Spleen (tissue), 11 donors: Measurements from ENCODE around the gene BRSK2. TPM values are rescaled to one million over a fixed set of nuclear protein-coding genes. Genes with fewer than 3 reads are reported as not detected.

Experiments
- DNase-seq: peaks from one replicate; pipeline ENCODE4 v3.0.0-alpha.2; 2020
- H3K27ac ChIP-seq, 8 donors: fragments of 200-600 bp; sonication (generic) in 7 of 8; 1 replicate in 4 of 8; 2 replicates in 4 of 8; pipeline versions ENCODE4 v1.5.0 to v1.8.0; 2016 to 2021; ENCODE audit warnings: inconsistent platforms in 4 of 8, mild to moderate bottlenecking in 4 of 8, moderate library complexity in 1 of 8
- H3K27me3 ChIP-seq, 7 donors: fragments of 200-600 bp; sonication (generic) in 6 of 7; replicated peaks in 1 of 7; 1 replicate in 4 of 7; 2 replicates in 3 of 7; pipeline versions ENCODE4 v1.5.0 to v1.8.0; 2016 to 2021; ENCODE audit warnings: inconsistent platforms in 3 of 7, mild to moderate bottlenecking in 1 of 7
- H3K36me3 ChIP-seq, 6 donors: fragments of 200-600 bp; sonication (generic) in 5 of 6; 1 replicate in 4 of 6; 2 replicates in 2 of 6; pipeline versions ENCODE4 v1.5.0 to v1.8.0; 2016 to 2021; ENCODE audit warnings: inconsistent platforms in 2 of 6
- H3K4me1 ChIP-seq, 6 donors: fragments of 200-600 bp; sonication (generic) in 5 of 6; 1 replicate in 3 of 6; 2 replicates in 3 of 6; pipeline versions ENCODE4 v1.5.0 to v1.8.0; 2016 to 2021; ENCODE audit warnings: inconsistent platforms in 3 of 6
- H3K4me3 ChIP-seq, 8 donors: fragments of 200-600 bp; sonication (generic) in 7 of 8; 1 replicate in 4 of 8; 2 replicates in 4 of 8; pipeline versions ENCODE4 v1.5.0 to v1.8.0; 2016 to 2021; ENCODE audit warnings: inconsistent platforms in 4 of 8, mild to moderate bottlenecking in 4 of 8, moderate library complexity in 2 of 8
- H3K9me3 ChIP-seq, 8 donors: fragments of 200-600 bp; sonication (generic) in 7 of 8; 1 replicate in 4 of 8; 2 replicates in 4 of 8; pipeline versions ENCODE4 v1.5.0 to v1.8.0; 2016 to 2021; ENCODE audit warnings: inconsistent platforms in 4 of 8
- POLR2A ChIP-seq, 3 donors: fragments of 450-650 bp; IDR thresholded peaks; one replicate each; pipeline ENCODE4 v1.5.1; 2017; ENCODE audit warnings: antibody characterized with exemption in 3 of 3, mild to moderate bottlenecking in 1 of 3
- POLR2AphosphoS5 ChIP-seq, 3 donors: sonication (generic); formaldehyde crosslinking; IDR thresholded peaks; one replicate each; pipeline ENCODE4 v1.5.1; 2017; ENCODE audit warnings: antibody characterized with exemption in 3 of 3
- WGBS, 5 donors: extraction: QIAGEN DNeasy Blood & Tissue Kit in 3 of 5; methylation state at CpG; one replicate each; pipeline versions ENCODE4 v1.1.5 to v1.1.7; 2013 to 2018; 5-methylcytosine and 5-hydroxymethylcytosine counted together
- intact Hi-C: fragments of 100-400 bp; cut with DNase I; formaldehyde crosslinking; loops from one replicate; pipeline ENCODE4 v1.15.0; 2023; ENCODE audit warnings: low total_unique reads
- polyA plus RNA-seq, 3 donors: library from polyadenylated mRNA; stranded (reverse); fragments of 200-250 nt; gene quantifications; one replicate each; pipeline ENCODE4 v1.2.1, GENCODE V29; 2013
- total RNA-seq, 7 donors: library from RNA; depleted of rRNA in 3 of 7; stranded (reverse); fragments of >200 nt in 3 of 7; fragmentation: NEBNext Ultra II Directional in 4 of 7; extraction: Animal tissue kit (Norgen Biotek cat#: 25700) in 4 of 7; gene quantifications; one replicate each; pipeline versions ENCODE4 v1.1.0 to v1.2.1, GENCODE V29; 2016 to 2021
- TF ChIP-seq, protein P1 (sequence below), 11 experiments: fragments of 200-600 bp in 7 of 11; fragments of 450-650 bp in 4 of 11; sonication (generic) in 4 of 11; IDR thresholded peaks in 8 of 11; conservative IDR thresholded peaks in 3 of 11; 1 replicate in 7 of 11; 2 replicates in 4 of 11; pipeline versions ENCODE4 v1.4.0 to v1.8.0; 2016 to 2021; ENCODE audit warnings: antibody characterized with exemption in 11 of 11, inconsistent platforms in 4 of 11, mild to moderate bottlenecking in 1 of 11
- donor health status: healthy with polysubstance abuse.
- donor health status: DM: no; HTN: no; CAD: no; lungs with moderate emphysema.
- donor health status: DM: no; HTN: no; CAD: no.
- donor health status: Bipolar disorder and iron deficiency.
- donor health status: healthy.
- donor health status: DM: no; HTN: no; CAD: no.
- donor health status: DM: yes; HTN: yes; CAD: no.

The BRSK2 gene
- total and polyA plus RNA-seq, 10 donors: 0.17 to 1.5 (median 0.42) TPM

DNA sequence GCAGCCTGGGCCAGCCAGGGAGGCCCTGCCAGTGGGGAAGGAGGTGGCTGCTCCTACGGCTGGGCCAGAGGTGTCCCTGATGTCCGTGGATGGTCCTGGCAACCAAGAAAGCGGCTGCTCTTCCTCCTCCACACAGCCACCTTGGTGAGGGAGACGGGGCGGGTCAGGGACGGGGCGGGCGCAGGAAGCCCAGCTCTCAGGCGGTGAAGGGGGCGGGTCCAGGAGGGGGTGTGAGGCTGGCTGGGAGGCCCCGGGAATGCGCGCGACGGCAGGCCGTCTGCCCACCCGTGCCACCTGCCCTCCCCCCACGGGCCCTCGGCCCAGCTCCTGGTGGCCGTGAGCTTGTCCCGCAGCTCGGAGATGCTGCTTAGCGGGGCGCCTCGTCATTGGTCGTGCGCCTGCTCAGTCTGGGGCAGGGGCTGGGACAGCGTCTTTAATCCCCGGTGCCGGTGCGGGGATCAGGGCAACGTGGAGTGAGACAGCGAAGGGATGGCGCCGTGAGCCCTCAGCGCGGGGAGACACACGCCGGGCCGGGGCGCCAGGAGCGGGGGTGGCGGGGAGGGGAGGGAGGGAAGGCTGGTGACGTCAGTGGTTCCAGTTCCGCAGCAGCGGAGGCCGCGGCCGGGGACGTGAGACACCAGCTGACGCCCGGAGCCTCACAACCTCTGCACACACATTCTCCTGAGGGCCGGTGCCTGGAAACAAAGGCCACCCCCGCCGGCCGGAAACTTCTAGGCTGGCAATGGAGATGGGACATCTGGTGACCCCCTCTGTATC, 6.7 kb upstream of the BRSK2 start:
- H3K4me1 ChIP-seq: peaks cover 0 to 29% (median 14%) of the 10 kb centered on the region in 6 donors
- TF ChIP-seq POLR2A (IDR thresholded peaks at IDR 0.05) (no peak), POLR2AphosphoS5 (IDR thresholded peaks at IDR 0.05) (peak; percentile 61 to 70 (median 67))
- TF ChIP-seq, protein P1, sequence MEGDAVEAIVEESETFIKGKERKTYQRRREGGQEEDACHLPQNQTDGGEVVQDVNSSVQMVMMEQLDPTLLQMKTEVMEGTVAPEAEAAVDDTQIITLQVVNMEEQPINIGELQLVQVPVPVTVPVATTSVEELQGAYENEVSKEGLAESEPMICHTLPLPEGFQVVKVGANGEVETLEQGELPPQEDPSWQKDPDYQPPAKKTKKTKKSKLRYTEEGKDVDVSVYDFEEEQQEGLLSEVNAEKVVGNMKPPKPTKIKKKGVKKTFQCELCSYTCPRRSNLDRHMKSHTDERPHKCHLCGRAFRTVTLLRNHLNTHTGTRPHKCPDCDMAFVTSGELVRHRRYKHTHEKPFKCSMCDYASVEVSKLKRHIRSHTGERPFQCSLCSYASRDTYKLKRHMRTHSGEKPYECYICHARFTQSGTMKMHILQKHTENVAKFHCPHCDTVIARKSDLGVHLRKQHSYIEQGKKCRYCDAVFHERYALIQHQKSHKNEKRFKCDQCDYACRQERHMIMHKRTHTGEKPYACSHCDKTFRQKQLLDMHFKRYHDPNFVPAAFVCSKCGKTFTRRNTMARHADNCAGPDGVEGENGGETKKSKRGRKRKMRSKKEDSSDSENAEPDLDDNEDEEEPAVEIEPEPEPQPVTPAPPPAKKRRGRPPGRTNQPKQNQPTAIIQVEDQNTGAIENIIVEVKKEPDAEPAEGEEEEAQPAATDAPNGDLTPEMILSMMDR (IDR thresholded peaks at IDR 0.05 in 8 of 11, conservative IDR thresholded peaks at IDR 0.05 in 3 of 11): peak in 4 of 11 experiments; percentile 24 to 35 (median 28)
- DNase-seq: peak; percentile 96
- 0 to 1% (median 1%) methylated on average over 27 to 56 of the region's 56 CpGs for WGBS, 5 donors
- H3K27ac ChIP-seq: peak overlapping the region; percentile 86 to 97 (median 89)
- no peaks in the 10 kb centered on the region for H3K9me3 ChIP-seq
- no peaks in the 10 kb centered on the region for H3K36me3 ChIP-seq
- H3K4me3 ChIP-seq: peak overlapping the region; percentile 45 to 78 (median 52)
- intact Hi-C loops: loop anchor here (5.0 kb wide), 1 partner anchor 71 kb away; no protein-coding TSS in a partner anchor
- peaks cover 0 to 20% (median 0%) of the 10 kb centered on the region in 7 donors for H3K27me3 ChIP-seq

DNA sequence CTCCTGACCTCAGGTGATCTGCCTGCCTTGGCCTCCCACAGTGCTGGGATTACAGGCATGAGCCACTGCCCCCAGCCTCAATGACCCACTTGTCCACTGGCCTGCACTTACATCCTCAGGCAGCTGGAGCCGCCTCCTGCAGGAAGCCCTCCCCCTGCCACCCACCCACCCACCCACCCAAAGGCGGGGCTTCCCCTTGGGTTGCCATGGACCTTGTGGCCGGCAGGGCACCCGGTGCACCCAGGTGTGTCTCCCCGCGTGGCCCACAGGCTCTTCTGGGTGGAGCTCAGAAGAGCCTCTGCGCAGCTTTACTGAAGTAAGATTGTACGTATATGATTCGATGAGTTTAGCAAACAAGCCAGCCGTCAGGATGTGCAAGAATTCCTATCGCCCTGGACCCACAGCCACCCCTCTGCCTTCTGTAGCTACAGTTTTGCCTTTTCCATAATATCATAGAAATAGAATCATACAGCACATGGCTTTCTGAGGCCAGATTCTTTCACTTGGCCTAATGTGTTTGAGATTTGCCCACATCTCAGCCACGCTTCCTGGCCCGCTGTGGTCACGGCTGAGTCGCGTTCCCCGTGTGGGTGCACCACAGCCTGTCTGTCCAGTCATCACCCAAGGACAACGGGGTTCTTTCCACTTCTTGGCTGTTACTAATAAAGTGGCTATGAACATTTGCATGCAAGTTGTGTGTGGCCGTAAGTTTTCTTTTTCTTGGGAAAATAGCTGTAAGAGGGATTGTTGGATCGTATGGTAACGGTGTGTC, 5.3 kb upstream of the BRSK2 start:
- TF ChIP-seq, protein P1 (IDR thresholded peaks at IDR 0.05 in 8 of 11, conservative IDR thresholded peaks at IDR 0.05 in 3 of 11): no peak
- TF ChIP-seq POLR2AphosphoS5 (IDR thresholded peaks at IDR 0.05): no peak
- TF ChIP-seq POLR2A (IDR thresholded peaks at IDR 0.05): no peak
- WGBS, 5 donors: 63 to 73% (median 66%) methylated on average over 18 to 21 of the region's 21 CpGs
- peak; percentile 85 for DNase-seq
- H3K9me3 ChIP-seq: no peaks in the 10 kb centered on the region
- no peak overlapping the region for H3K4me3 ChIP-seq
- intact Hi-C loops: loop anchor here (5.0 kb wide), 1 partner anchor 72 kb away; no protein-coding TSS in a partner anchor
- H3K27ac ChIP-seq: peak overlapping the region in 5 of 8 donors; percentile 4 to 89 (median 49)
- no peaks in the 10 kb centered on the region for H3K36me3 ChIP-seq
- H3K27me3 ChIP-seq: peaks cover 0 to 34% (median 3%) of the 10 kb centered on the region in 7 donors
- H3K4me1 ChIP-seq: peaks cover 7 to 43% (median 24%) of the 10 kb centered on the region in 6 donors

DNA sequence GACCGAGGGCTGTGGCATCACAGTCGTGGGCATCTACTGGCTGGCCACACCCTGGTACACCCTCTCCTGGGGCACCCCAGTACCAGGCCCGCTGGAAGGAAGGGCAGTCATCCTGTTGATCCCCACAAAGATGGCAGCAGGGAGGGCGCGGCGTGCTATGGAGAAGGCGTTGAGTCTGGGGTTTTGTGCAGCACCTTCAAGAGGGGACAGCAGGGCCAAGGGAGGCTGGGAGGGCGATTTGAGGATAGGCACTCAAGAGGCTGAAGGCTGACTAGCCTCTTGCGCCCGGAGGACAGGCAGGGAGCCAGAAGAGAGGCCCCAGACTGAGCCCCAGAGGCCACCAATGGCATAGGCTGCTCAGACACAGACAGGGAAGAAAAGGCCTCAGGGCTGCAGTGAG, 2.2 kb upstream of the BRSK2 start:
- H3K4me3 ChIP-seq: no peak overlapping the region
- peaks cover 7 to 51% (median 30%) of the 10 kb centered on the region in 6 donors for H3K4me1 ChIP-seq
- DNase-seq: peak; percentile 74
- 83 to 91% (median 87%) methylated on average over 7 to 10 of the region's 10 CpGs for WGBS, 5 donors
- peaks cover 7 to 52% (median 24%) of the 10 kb centered on the region in 7 donors for H3K27me3 ChIP-seq
- H3K9me3 ChIP-seq: no peaks in the 10 kb centered on the region
- intact Hi-C loops: no loop called here
- TF ChIP-seq, protein P1 (IDR thresholded peaks at IDR 0.05 in 8 of 11, conservative IDR thresholded peaks at IDR 0.05 in 3 of 11): no peak
- TF ChIP-seq POLR2A (IDR thresholded peaks at IDR 0.05) (no peak), POLR2AphosphoS5 (IDR thresholded peaks at IDR 0.05) (no peak)
- no peaks in the 10 kb centered on the region for H3K36me3 ChIP-seq
- H3K27ac ChIP-seq: no peak overlapping the region
